CD4-positive, CD25-positive, alpha-beta regulatory T cell (primary cell): ENCODE data around the gene HSF4. TPM values are rescaled to one million over a fixed set of nuclear protein-coding genes. Genes with fewer than 3 reads are reported as not detected.

Experiments
- ATAC-seq, 2 donors: fragments of 150-1000 bp; cut with Tn5 transposase; one replicate each; pipeline ENCODE4 v1.10.0; 2021; ENCODE audit warnings: low read depth in 2 of 2, moderate number of reproducible peaks in 2 of 2, moderate library complexity in 1 of 2
- DNase-seq, 3 donors: peaks; one replicate each; pipeline versions ENCODE4 v3.0.0 to v3.0.0-alpha.2; 2012 to 2022; ENCODE audit warnings: mixed read lengths in 1 of 3
- H3K27ac ChIP-seq: one replicate; pipeline ENCODE4 v1.7.0; 2013; ENCODE audit warnings: mild to moderate bottlenecking, low read length; ENCODE audit not compliant: insufficient read depth, poor library complexity, severe bottlenecking
- H3K27me3 ChIP-seq: one replicate; pipeline ENCODE4 v1.7.0; 2013; ENCODE audit warnings: low read length; ENCODE audit not compliant: control insufficient read depth, insufficient read depth
- H3K36me3 ChIP-seq: one replicate; pipeline ENCODE4 v1.7.0; 2013; ENCODE audit warnings: mild to moderate bottlenecking, low read length, moderate library complexity; ENCODE audit not compliant: control insufficient read depth, insufficient read depth
- H3K4me1 ChIP-seq: 2 replicates; pipeline ENCODE4 v1.7.0; 2013; ENCODE audit warnings: mild to moderate bottlenecking, low read length; ENCODE audit not compliant: insufficient read depth, control insufficient read depth, poor library complexity, severe bottlenecking
- H3K4me3 ChIP-seq: one replicate; pipeline ENCODE4 v1.7.0; 2013; ENCODE audit warnings: low read depth, mild to moderate bottlenecking, low read length, moderate library complexity
- H3K9me3 ChIP-seq, 2 experiments: 1 replicate in 1 of 2; 2 replicates in 1 of 2; pipeline ENCODE4 v1.7.0; 2013; ENCODE audit warnings: low read length in 2 of 2, mild to moderate bottlenecking in 1 of 2, moderate library complexity in 1 of 2; ENCODE audit not compliant: control insufficient read depth in 2 of 2
- H3K27ac Mint-ChIP-seq, 3 donors: one replicate each; pipeline ENCODE4 v1.8.0; 2020 to 2022; ENCODE audit warnings: mild to moderate bottlenecking in 3 of 3, mixed read lengths in 3 of 3, moderate library complexity in 2 of 3
- H3K27me3 Mint-ChIP-seq: one replicate; pipeline ENCODE4 v1.8.0; 2022; ENCODE audit warnings: mild to moderate bottlenecking, mixed read lengths
- H3K36me3 Mint-ChIP-seq: one replicate; pipeline ENCODE4 v1.8.0; 2020; ENCODE audit warnings: mixed read lengths
- H3K4me1 Mint-ChIP-seq, 4 donors: one replicate each; pipeline ENCODE4 v1.8.0; 2020 to 2022; ENCODE audit warnings: mixed read lengths in 4 of 4, mild to moderate bottlenecking in 1 of 4
- H3K4me3 Mint-ChIP-seq, 4 donors: one replicate each; pipeline ENCODE4 v1.8.0; 2020 to 2022; ENCODE audit warnings: mild to moderate bottlenecking in 4 of 4, mixed read lengths in 4 of 4, moderate library complexity in 3 of 4
- H3K9me3 Mint-ChIP-seq, 7 donors: one replicate each; pipeline ENCODE4 v1.8.0; 2020 to 2022; ENCODE audit warnings: mixed read lengths in 7 of 7, mild to moderate bottlenecking in 3 of 7, moderate library complexity in 2 of 7
- polyA plus RNA-seq, 4 donors: library from polyadenylated mRNA; unstranded; fragments of 300-500 nt; fragmentation: Illumina TruSeq; gene quantifications; one replicate each; pipeline ENCODE4 v1.2.3, GENCODE V29; 2021
- total RNA-seq: library from RNA; stranded (reverse); gene quantifications from one replicate; pipeline ENCODE4 v1.2.3, GENCODE V29; 2022

The HSF4 gene
- total and polyA plus RNA-seq, 5 donors from 2014 or later = 34.4 TPM; not detected in 4

DNA sequence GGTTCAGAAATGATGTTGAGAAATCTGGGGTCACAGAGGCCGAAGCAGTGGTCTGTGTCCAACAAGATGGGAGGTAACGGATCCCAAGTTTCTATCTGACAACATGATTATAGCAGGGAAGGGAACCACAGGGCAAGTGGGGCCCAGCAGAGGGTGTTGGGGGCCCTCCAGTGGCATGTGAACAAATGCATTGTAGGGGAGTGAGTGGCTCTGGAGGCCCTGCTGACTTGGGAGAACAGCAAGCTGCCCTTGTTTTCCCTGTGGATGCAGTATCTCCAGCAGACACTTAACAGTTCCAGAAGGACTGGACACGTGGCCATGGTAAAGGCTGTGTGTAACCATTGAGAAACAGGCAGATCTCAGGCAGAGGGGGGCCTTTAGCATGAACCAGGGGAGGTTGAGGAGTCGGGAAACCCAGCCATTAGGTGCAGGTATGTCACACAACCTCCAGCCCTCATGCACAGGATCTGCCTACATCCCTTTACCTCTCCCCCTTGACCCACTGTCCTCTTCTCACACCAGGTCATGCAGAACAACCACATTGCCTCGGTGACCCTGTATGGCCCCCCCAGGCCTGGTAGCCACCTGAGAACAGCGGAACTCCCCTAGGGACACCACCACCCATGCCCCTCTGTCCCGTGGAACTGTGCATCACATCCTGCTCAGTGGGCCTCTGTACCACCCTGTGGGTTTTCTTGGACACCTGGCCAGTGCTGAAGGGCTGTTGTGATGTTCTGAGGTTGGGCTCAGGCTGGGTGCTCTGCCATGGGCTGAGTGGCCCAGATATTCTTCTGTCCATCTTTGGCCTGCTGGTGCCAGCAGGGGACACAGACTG is 17.8 kb upstream of the HSF4 start:
- peaks cover 43% of the 10 kb centered on the region for H3K36me3 ChIP-seq
- H3K27me3 ChIP-seq = no peaks in the 10 kb centered on the region
- no peaks in the 10 kb centered on the region for H3K9me3 ChIP-seq
- Mint-ChIP-seq H3K9me3 (no peaks in the 10 kb centered on the region), H3K27ac (no peak overlapping the region), H3K27me3 (peaks cover 9% of the 10 kb centered on the region), H3K36me3 (peaks cover 56% of the 10 kb centered on the region), H3K4me1 (peaks cover 0 to 10% (median 6%) of the 10 kb centered on the region in 4 donors), H3K4me3 (no peak overlapping the region)
- ATAC-seq (no peak), DNase-seq (no peak)
- H3K4me1 ChIP-seq = peaks cover 16% of the 10 kb centered on the region
- H3K4me3 ChIP-seq = no peak overlapping the region
- H3K27ac ChIP-seq = no peak overlapping the region

DNA sequence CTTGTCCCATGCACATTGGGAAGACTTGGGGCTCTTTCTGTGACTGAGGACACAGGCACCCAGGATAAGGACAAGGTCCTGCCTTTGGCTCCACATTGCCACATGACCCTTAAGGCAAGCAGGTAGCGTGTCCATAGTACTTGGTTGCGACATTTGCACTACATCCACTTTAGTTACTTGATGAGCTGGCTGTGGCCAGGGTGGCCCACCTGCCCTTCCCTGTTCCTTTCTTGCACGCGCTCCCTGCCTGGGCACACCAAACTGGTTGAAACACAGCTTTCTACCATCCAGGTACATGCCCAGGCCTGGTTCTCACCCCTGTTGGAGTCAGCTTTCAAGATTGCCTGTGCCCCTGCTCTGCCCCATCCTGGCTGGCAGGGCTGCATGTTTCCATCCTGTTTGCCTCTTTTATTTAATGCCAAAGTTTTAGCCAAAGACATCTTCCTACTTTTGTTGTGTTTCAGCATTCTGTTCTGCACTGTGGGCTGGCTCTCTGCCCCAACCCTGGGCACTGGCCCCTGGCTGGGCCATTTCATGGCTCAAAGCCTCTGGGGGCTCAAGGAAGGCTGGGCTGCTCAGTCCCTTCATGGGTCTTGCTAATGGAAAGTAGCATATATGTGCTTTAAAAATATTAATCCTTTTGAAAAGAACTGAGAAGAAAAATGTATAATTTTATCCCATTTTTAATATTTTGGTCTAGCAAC is 17.0 kb upstream of the HSF4 start:
- H3K9me3 ChIP-seq = no peaks in the 10 kb centered on the region
- peaks cover 49% of the 10 kb centered on the region for H3K36me3 Mint-ChIP-seq
- no peak overlapping the region for H3K4me3 ChIP-seq
- ATAC-seq (no peak), DNase-seq (no peak)
- no peaks in the 10 kb centered on the region for H3K9me3 Mint-ChIP-seq
- peaks cover 10% of the 10 kb centered on the region for H3K27me3 Mint-ChIP-seq
- H3K27ac ChIP-seq = no peak overlapping the region
- no peaks in the 10 kb centered on the region for H3K27me3 ChIP-seq
- peaks cover 16% of the 10 kb centered on the region for H3K4me1 ChIP-seq
- H3K4me3 Mint-ChIP-seq = peak overlapping the region in 1 of 4 donors; percentile 72
- H3K36me3 ChIP-seq = peaks cover 40% of the 10 kb centered on the region
- no peak overlapping the region for H3K27ac Mint-ChIP-seq
- H3K4me1 Mint-ChIP-seq = peaks cover 0 to 13% (median 8%) of the 10 kb centered on the region in 4 donors

DNA sequence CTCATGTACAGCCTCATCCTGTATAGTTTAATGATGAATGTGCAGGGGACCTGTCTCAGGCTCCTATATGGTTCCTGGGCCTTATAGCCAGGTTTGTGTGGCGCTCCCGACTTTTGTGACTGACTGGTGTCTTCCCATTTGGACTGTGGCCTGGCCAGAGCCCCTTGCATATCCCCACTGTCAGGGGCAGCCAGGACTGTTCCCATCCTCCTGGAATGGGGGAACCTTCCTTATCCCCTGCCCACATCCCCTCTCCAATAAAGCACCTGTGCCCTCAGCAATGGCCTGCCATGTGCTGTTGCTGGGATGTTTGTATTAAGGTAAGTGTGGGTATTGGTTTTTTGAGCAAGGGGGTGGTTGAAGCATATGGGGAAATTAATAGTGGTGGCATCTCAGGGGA is 16.3 kb upstream of the HSF4 start:
- ATAC-seq (no peak), DNase-seq (no peak)
- Histone ChIP-seq H3K4me1 (peaks cover 16% of the 10 kb centered on the region), H3K27ac (no peak overlapping the region), H3K27me3 (no peaks in the 10 kb centered on the region), H3K9me3 (no peaks in the 10 kb centered on the region), H3K36me3 (peaks cover 34% of the 10 kb centered on the region), H3K4me3 (no peak overlapping the region)
- no peaks in the 10 kb centered on the region for H3K9me3 Mint-ChIP-seq
- H3K27me3 Mint-ChIP-seq = peaks cover 16% of the 10 kb centered on the region
- peaks cover 0 to 19% (median 9%) of the 10 kb centered on the region in 4 donors for H3K4me1 Mint-ChIP-seq
- H3K4me3 Mint-ChIP-seq = peak overlapping the region in 3 of 4 donors; percentile 28 to 72 (median 52)
- H3K36me3 Mint-ChIP-seq = peaks cover 45% of the 10 kb centered on the region
- H3K27ac Mint-ChIP-seq = no peak overlapping the region

DNA sequence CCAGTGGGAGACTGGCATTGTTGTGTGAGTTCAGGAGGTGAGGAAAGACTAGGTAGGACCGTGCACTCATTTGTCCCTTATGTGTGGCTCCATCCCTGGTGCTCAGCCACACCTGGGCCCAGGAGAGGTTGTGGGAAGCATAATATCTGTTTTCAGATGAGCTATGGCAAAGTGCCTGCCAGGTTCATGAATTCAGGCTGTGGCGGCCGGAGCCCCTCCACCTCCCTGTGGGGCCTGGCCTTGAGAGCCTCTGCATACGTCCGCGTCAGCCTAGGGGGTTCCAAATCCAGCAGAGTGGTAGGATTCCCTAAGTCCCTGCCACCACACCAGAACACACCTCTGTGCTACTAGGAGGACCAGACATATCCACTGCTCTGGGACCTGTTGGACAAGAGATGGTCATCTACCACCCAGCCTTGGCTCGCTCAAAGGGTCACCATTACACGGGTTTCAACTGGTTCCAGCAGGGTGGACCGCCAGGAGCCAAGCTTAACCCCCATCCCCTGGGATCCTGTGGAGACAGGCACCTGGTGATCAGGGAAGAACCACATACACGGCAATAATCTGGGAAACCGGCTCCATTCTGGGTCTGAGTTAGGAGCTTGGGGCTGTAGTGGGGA is 15.8 kb upstream of the HSF4 start:
- Mint-ChIP-seq H3K27me3 (peaks cover 16% of the 10 kb centered on the region), H3K27ac (no peak overlapping the region), H3K4me3 (peak overlapping the region; percentile 28 to 52 (median 39)), H3K4me1 (peaks cover 0 to 21% (median 11%) of the 10 kb centered on the region in 4 donors), H3K36me3 (peaks cover 42% of the 10 kb centered on the region), H3K9me3 (no peaks in the 10 kb centered on the region)
- ATAC-seq (no peak), DNase-seq (no peak)
- no peak overlapping the region for H3K27ac ChIP-seq
- H3K27me3 ChIP-seq = no peaks in the 10 kb centered on the region
- H3K4me3 ChIP-seq = no peak overlapping the region
- peaks cover 29% of the 10 kb centered on the region for H3K36me3 ChIP-seq
- peaks cover 16% of the 10 kb centered on the region for H3K4me1 ChIP-seq
- H3K9me3 ChIP-seq = no peaks in the 10 kb centered on the region

DNA sequence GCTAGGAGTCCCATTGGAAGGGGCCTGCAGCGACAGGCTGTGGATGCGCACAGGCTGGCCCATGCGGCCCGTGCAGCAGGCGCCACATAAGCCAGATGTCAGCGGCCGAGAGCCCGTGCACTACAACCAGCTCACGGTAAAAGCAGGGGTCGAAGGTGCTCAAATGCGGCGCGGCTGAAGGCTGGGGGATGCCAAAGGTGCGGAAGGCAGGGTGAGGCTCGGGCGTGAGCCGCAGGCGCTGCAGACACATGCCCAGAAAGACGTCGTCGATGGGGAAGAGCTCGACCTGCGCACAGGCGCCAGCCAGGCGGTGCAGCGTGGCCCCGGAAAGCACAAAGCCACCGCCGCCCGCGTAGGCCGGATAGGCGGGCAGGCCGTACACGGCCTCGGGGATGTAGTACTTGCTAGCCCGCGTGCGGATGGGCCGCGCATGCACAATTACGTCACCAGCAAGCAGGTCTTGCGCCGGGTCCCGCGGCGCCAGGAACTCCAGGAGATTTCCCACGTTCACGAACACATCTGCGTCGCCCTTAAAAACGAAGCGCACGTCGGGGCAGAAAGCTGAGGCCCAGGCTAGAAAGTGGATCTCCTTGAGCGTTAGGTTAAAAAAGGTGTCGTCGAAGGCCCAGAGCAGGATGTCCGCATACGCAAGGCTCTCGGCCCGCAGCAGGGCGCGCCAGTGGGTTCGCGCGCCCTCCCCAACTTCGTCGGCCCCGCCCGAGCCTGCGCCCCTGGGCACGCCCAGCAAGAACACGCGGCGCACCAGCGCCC is 15.1 kb upstream of the HSF4 start:
- peaks cover 0 to 25% (median 12%) of the 10 kb centered on the region in 4 donors for H3K4me1 Mint-ChIP-seq
- peak overlapping the region in 3 of 4 donors; percentile 35 to 52 (median 43) for H3K4me3 Mint-ChIP-seq
- H3K36me3 Mint-ChIP-seq = peaks cover 37% of the 10 kb centered on the region
- H3K27me3 Mint-ChIP-seq = peaks cover 16% of the 10 kb centered on the region
- peaks cover 22% of the 10 kb centered on the region for H3K36me3 ChIP-seq
- ATAC-seq = no peak
- no peaks in the 10 kb centered on the region for H3K9me3 Mint-ChIP-seq
- no peak for DNase-seq
- no peaks in the 10 kb centered on the region for H3K9me3 ChIP-seq
- H3K4me3 ChIP-seq = no peak overlapping the region
- peaks cover 16% of the 10 kb centered on the region for H3K4me1 ChIP-seq
- no peak overlapping the region for H3K27ac Mint-ChIP-seq
- H3K27me3 ChIP-seq = no peaks in the 10 kb centered on the region
- no peak overlapping the region for H3K27ac ChIP-seq

- H3K9me3 ChIP-seq = no peaks in the 10 kb centered on the region
- no peak overlapping the region for H3K27ac Mint-ChIP-seq
- no peak overlapping the region for H3K4me3 ChIP-seq
- no peaks in the 10 kb centered on the region for H3K27me3 ChIP-seq
- no peaks in the 10 kb centered on the region for H3K9me3 Mint-ChIP-seq
- H3K4me1 Mint-ChIP-seq = peaks cover 0 to 26% (median 12%) of the 10 kb centered on the region in 4 donors
- ATAC-seq (peak; percentile 52 to 57), DNase-seq (peak in 1 of 3 donors; percentile 68)
- peaks cover 29% of the 10 kb centered on the region for H3K36me3 Mint-ChIP-seq
- H3K4me1 ChIP-seq = peaks cover 24% of the 10 kb centered on the region
- no peak overlapping the region for H3K27ac ChIP-seq
- peak overlapping the region in 1 of 4 donors; percentile 52 for H3K4me3 Mint-ChIP-seq
- peaks cover 16% of the 10 kb centered on the region for H3K36me3 ChIP-seq
- peaks cover 16% of the 10 kb centered on the region for H3K27me3 Mint-ChIP-seq
These were observed 14.3 kb upstream of the HSF4 start for GRCh38 chr16:67150047-67150832.
